Measurements from ENCODE around the gene CIBAR2. TPM values are rescaled to one million over a fixed set of nuclear protein-coding genes. Genes with fewer than 3 reads are reported as not detected.

Gene CIBAR2
- total RNA-seq, 1 experiment from 2014 or later: not detected

DNA sequence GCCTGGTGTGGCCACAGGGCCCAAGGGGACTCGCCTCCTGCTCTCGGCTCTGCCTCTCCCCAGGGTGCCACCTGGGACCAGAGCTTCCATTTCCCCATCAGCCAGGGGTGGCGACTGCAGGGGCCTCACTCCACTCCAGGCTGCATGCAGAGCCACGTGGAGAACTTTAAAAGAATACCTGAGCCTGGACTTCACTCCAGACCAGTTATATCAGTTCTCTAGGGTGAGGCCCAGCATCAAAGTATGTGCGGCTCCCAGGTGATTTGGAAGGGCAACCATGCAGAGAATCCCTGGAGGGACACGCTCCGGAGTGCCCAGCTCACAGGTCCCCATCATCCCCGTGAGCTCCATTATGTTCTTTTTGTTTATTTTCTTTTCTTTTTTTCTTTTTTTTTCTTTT lies 44.8 kb downstream of the CIBAR2 start:
- H3K79me2 ChIP-seq (ENCODE audit: insufficient read depth, low read length): no peaks in the 10 kb centered on the region
- no peak overlapping the region for H3K56ac ChIP-seq (ENCODE audit: insufficient read length, low read depth, low read length)
- DNase-seq: no peak
- H3K36me3 Mint-ChIP-seq (ENCODE audit: insufficient read depth in 1 of 3, low read depth in 3 of 3): peaks cover 0 to 3% (median 0%) of the 10 kb centered on the region in 3 experiments; a peak in 1 of 7 replicates
- H3K4me3 Mint-ChIP-seq: no peak overlapping the region
- no peak overlapping the region for H4K5ac ChIP-seq (ENCODE audit: insufficient read length, low read depth, low read length)
- H2BK20ac ChIP-seq (ENCODE audit: low read depth, low read length, poor library complexity, severe bottlenecking): no peak overlapping the region
- no peak overlapping the region for H3K4ac ChIP-seq (ENCODE audit: low read depth, low read length)
- H3K4me2 ChIP-seq (ENCODE audit: insufficient read depth, insufficient read length, low read length): no peak overlapping the region
- no peak overlapping the region for H4K8ac ChIP-seq (replicated peaks; ENCODE audit: insufficient read length, low read depth, low read length)
- no peak overlapping the region for H2BK12ac ChIP-seq (ENCODE audit: insufficient read length, low read depth, low read length)
- H3K14ac ChIP-seq (ENCODE audit: insufficient read depth, low read length): no peak overlapping the region
- H4K20me1 ChIP-seq (ENCODE audit: control insufficient read depth, insufficient read depth, insufficient read length): no peaks in the 10 kb centered on the region
- no peaks in the 10 kb centered on the region for H3K9me3 ChIP-seq (ENCODE audit: control insufficient read depth, low read depth, low read length)
- H3K9me3 Mint-ChIP-seq: no peaks in the 10 kb centered on the region
- H3K27ac Mint-ChIP-seq: no peak overlapping the region
- no peak for TF ChIP-seq CTCF (conservative IDR thresholded peaks at IDR 0.05)
- no peak overlapping the region for H4K91ac ChIP-seq (ENCODE audit: insufficient read length, low read depth, low read length)
- no peak overlapping the region for H2BK120ac ChIP-seq (ENCODE audit: low read depth, low read length, poor library complexity, severe bottlenecking)
- H3K27ac ChIP-seq (ENCODE audit: insufficient read length, low read depth, low read length): no peak overlapping the region
- WGBS (ENCODE audit: extremely low coverage, insufficient read length, low lambda C conversion rate): no CpG with 5 or more reads among the region's 8 CpGs
- H3K23ac ChIP-seq (ENCODE audit: insufficient read length, low read depth, low read length): no peak overlapping the region
- H3K79me1 ChIP-seq (ENCODE audit: insufficient read depth, low read depth, low read length, poor library complexity, severe bottlenecking): no peaks in the 10 kb centered on the region
- H3K4me1 Mint-ChIP-seq: peaks cover 13 to 16% of the 10 kb centered on the region in 2 experiments
- H3K18ac ChIP-seq (ENCODE audit: insufficient read length, low read depth, low read length): no peak overlapping the region
- H2BK5ac ChIP-seq (ENCODE audit: insufficient read length, low read length): no peak overlapping the region
- no peak overlapping the region for H2AFZ ChIP-seq (ENCODE audit: low read length)
- H3K23me2 ChIP-seq (ENCODE audit: insufficient read length, low read depth, low read length, poor library complexity, severe bottlenecking): no peaks in the 10 kb centered on the region
- peaks cover 12% of the 10 kb centered on the region for H3K27me3 Mint-ChIP-seq (ENCODE audit: low read depth)
- no peaks in the 10 kb centered on the region for H3K27me3 ChIP-seq (ENCODE audit: insufficient read depth, low read length)
- H3K4me1 ChIP-seq (ENCODE audit: insufficient read depth, low read length): peaks cover 2% of the 10 kb centered on the region; the same call in 1 of the 2 replicates
- no peak overlapping the region for H2BK15ac ChIP-seq (ENCODE audit: low read depth, low read length)
- no peak overlapping the region for H3T11ph ChIP-seq (ENCODE audit: low read length)
- no peak overlapping the region for H2AK5ac ChIP-seq (ENCODE audit: insufficient read length, low read length)
- H3K9ac ChIP-seq (ENCODE audit: extremely low read depth, insufficient read length, low read length): no peak overlapping the region

Data from H9 (cell line).